ENCODE measurements around the gene RSPO4.
"Not testable (repeated sequence)": the region's sequence is repeated elsewhere in the genome, so short reads cannot be mapped to it uniquely, and the experiment has no call there.

- not testable (repeated sequence) for TF ChIP-seq CTCF, POLR2A (IDR thresholded peaks at IDR 0.05)
These were observed 17.1 kb downstream of the RSPO4 start for GRCh38 chr20:984994-985393.

Measured in Peyer's patch (tissue), 4 donors.